Measurements from ENCODE around the gene MRPL3.
"Not testable (repeated sequence)": the region's sequence is repeated elsewhere in the genome, so short reads cannot be mapped to it uniquely, and the experiment has no call there.

MRPL3 gene

DNA sequence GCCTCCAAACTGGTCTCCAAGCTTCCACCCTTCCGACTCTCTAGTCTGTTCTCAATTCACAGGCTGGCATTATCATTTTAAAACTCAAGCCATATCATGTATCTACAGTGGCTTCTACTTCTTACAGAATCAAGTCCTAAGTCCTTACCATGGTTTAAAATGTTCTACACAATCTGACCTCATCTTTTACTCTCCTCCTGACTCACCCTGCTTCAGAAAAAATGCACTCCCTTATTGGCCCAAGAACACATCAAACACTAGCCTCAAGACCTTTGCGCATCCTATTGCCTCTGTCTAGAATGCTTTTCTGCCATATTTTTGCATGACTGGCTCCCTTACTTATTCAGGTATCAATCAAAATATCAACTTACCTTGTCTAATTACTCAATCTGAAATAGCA, 11.0 kb downstream of the MRPL3 start:
- DNase-seq: no peak

DNA sequence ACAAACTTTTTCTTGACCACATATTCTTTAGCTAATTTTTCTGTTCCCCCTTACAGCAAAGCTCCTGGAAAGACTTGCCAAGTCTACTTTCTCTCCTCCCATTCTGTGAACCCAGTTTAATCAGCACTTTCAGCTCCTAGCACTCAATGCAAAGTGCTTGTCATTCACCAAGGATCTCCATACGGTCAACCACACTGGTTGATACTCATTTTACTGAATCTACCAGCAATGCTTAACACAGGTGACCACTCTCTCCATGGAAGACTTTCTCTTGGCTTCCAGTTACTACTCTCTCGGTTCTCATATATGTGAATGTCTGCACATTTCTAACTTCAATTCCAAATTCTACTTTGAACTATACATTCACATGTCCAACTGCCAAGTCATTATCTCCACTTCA, 11.7 kb downstream of the MRPL3 start:
- DNase-seq: no peak

DNA sequence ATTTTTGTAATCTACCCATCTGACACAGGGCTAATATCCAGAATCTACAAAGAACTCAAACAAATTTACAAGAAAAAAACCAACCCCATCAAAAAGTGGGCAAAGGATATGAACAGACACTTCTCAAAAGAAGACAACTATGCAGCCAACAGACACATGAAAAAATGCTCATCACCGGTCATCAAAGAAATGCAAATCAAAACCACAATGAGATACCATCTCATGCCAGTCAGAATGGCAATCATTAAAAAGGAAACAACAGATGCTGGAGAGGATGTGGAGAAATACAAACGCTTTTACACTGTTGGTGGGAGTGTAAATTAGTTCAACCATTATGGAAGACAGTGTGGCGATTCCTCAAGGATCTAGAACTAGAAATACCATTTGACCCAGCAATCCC, 16.2 kb downstream of the MRPL3 start:
- not testable (repeated sequence) for DNase-seq

DNA sequence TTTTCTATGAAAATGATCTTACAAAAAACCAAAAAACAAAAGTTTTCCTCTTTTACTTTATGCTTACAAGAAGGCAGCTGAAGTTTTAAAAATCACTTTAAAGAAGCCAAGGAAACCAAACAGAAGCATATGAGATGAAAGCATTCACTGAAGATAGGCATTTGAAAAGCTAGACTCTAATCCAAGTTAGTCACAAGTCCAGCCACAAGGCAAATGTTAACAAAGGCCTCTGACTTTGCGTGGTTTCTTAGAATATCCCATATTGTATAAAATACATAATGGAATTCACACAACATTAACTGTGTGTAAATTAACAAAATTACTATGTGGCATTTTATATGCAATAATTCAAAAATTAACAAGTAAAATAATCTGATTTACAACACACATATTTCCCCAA, 17.7 kb downstream of the MRPL3 start:
- no peak for DNase-seq

DNA sequence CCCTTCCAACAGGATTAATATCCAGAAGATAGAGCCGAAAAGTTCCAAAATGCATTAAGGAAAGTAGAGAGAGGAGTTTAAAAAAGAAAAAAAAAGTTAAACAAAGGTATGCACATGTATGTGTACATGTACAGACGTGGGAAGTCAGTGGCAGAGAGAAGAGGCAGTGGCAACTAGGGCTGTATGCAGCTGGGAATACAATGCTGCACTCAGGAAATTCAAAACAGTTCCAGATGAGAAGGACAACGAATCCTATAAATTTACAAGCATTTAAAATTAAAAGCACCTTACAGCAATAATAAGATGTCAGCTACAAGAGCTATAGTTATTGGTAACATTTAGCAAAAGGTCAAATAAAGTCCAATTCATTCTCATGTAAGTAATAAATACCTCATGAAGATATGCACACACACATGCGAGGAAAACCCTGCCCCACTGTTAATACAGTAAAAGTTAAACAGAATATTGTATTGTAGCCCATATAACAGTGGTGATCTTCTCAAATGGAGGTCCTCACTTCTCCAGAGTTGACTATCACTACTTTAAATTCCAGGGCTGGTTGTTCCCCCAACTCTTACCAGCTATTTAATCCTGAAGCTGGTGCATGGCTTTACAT, 18.2 kb downstream of the MRPL3 start:
- no peak for DNase-seq

DNA sequence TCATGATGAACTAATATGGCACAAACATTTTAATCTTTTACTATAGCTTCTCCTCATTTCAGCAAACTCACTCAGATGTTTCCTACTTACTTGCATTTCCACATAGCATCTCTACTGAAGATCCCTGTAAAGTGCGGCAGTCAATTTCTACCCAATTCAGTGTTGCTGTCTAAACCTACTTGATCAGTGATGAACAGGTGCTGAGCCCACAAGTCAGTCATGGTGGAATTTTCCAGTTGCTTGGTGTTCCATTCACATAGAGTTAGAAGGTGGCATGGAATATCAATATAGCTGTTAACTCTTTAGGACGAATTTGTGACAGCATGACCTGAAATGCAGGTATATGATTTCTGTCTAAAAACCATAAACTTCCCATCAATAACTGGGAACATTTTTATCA, 22.7 kb downstream of the MRPL3 start:
- DNase-seq: no peak

DNA sequence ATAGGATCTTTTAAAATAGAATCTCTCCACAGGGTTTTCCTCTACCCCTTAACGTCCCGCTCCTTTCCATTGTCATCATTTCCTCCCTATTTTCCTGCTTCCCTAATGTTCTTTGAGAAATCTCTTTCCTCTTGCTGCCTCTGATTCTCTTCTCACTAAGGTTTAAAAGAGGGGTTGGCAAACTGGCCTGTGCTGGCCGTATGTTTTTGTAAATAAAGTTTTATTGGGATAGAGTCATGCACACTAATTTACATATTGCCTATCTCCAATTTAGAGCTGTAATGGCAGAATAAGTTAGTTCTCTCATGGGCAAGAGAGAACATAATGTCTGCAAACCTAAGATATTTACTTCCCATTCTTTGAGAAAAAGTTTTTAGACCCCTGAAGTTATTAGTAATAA, 25.0 kb downstream of the MRPL3 start:
- DNase-seq: no peak

DNA sequence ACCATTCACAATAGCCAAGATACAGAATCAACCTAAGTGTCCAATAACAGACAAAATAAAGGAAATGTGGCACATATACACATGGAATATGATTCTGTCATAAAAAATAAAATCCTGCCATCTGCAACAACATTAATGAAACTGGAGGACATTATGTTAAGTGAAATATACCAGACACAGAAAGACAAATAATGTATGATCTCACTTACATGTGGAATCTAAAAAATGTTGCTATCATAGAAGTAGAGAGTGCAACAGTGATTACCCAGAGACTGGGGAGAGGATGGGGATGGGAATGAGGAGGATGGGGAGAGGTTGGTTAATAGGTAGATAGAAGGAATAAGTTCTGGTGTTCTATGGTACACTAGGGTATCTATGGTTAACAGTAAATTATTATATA, 28.7 kb downstream of the MRPL3 start:
- no peak for DNase-seq

DNA sequence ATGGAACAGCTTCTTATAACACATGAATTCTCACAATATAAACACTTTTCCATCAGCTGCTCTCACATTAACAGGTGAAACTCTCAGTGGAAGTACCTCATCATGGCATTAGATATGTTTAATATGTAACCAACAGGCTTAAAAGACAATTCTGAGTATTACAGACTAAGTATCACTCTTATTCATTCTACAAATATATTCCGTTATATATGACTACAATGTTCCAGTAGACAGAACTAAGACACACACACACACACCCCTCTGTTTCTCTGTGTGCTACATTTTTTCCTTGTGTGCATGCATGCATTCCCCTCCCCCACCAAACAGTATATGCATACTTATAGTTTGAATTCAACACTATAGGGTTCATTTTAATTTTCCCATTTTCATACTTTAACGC, 32.4 kb downstream of the MRPL3 start:
- DNase-seq: no peak

DNA sequence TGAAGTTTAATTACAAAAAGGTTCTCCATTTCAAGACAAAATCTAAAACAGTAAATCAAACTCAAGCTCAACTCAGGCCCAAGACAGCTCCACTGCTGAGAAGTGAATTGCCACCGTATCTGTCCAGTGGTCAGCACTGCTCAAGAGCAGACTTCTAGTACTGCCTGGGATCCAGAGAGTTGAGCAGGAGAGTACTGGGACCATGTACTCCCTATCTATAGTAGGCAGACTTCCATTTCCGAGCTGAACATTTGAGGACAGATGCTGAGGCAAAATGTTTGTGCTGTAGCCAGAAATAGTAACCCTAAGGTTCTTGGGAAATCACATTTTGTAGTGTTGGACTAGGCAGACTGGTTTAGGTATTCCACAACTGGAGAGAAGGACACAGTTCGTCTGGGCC, 44.1 kb downstream of the MRPL3 start:
- DNase-seq: no peak

DNA sequence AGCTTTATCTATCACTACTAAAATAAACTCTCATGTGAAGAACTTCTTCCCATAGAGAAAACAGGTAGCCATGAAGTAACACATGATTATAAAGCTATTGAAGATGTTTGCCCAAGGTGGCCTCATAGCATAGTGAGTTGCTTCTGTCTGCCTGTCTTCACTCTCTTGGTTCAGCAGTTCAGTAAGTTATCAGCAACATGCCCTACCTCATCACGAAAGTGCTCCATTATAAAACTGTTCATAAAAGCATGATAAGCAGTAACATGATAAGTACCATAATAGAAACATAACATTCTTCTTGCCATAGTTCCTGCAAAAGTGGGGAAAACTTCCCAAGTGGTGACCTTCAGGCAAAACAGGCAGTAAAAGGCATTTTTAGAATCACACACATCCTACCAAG, 45.6 kb downstream of the MRPL3 start:
- DNase-seq: no peak

DNA sequence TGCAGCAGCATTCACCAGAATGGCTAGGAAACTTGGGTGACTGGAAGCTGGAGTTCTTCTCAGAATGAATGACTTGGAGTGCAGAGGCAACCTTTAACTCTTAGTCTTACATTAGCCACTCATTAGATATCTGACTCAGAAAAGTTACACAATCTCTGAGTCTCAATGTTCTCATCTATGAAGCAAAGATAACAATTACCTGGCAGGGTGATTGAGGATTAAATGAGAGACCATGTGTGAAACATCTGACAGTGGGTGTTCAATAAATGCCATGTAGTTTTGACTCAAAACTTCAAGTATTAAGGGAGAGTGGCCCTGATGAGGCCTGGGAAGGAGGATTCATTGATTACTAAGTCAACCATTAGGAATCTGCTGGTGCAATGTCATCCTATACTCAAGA, 48.3 kb downstream of the MRPL3 start:
- DNase-seq: no peak

DNA sequence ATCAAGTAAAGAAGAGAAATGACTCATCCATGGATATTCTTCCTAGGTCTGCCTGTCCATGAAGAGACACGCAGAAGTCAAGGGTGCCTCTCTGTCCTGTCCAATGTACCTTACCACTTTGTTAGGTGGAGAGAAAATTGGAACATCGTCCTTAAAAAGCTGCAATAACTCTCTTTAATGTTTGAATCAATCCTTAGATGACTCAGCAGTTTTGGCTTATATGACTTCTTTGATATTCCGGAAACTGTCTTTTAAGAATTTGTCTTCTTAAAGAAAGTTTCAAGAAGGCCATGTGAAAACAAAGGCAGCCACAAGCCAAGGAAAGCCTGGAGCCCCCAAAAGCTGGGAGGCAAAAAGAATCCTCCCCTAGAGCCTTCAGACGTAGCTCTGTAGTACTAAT, 49.2 kb downstream of the MRPL3 start:
- no peak for DNase-seq

DNA sequence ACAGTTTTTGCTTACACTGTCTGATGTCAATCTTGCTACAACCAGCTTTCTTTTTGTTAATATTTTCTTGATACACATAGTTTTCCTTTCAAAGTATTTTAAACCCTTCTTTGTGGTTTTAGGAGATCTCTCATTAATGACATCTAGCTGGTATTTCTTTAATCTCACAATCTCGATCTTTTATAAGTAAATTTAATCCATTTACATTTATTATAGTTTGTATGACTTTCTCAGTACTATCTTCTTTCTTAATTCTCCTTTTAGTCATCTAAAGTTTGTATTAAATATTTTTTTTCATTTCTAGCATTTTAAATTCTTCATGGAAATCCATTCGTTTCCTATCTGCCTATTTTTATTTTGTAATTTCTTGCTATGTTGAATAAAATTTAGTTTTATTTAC, 55.4 kb downstream of the MRPL3 start:
- DNase-seq: no peak

DNA sequence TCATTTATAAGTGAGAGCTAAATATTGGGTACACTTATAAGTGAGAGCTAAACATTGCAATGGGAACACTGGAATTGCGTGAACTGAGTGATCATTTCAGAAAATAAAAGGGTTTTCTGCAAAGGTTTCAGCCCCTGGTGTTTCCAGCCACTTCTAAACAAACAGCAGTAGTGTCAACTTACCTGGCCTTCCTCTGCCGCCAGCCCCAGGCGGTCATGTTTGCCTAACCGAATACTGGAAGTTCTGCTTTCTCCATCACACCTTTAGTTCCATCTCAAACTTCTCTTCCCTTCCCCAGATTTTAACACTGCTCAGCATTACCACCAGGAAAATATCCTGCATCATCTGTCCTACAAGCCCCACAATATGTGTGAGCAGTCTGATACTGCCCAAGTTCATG, 58.6 kb downstream of the MRPL3 start:
- DNase-seq: no peak

DNA sequence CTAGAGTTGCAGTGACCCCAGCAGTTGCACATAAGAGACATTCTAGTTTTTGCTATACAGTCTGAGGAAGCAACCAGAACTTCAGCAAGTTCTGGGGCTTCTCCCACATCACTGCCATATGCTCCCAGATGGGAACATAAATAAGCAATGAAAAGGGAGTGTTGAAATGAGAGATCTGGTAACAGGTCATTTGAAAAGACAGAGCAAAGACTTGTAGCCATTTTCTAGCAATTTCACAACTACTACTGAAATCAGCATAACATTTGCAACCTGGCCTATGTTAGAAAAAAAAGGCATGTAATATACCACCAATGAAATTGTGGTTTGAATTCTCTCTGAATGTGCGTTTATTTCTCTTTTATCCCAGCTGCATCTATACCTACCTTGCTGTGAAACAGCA, 63.7 kb downstream of the MRPL3 start:
- DNase-seq: no peak

DNA sequence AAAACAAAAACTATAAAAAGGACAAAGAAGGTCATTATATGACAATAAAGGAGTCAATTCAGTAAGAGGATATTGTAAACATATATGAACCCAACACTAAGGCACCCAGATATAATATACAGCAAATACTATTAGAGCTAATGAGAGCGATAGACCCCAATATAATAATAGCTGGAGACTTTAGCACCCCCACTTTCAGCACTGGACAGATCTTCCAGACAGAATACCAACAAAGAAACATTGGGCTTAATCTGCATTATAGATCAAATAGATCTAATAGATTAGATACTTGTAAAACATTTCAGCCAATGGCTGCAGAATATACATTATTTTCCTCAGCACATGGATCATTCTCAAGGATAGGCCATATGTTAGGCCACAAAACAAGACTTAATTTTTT, 67.8 kb downstream of the MRPL3 start:
- no peak for DNase-seq

DNA sequence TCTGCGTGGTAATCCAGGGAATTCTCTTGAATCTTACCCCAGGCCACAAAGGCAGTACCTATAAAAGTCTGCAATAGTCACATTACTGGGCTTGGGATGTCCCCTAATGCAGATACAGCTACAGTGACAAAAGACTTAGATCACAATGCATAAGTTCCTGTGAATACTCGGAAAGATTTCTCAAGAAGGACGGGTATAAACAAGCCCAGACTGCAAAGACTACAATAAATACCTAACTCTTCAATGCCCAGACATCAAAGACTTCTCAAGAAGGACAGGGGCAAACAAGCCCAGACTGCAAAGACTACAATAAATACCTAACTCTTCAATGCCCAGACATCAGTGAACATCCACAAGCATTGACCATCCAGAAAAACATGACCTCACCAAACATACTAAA, 70.3 kb downstream of the MRPL3 start:
- DNase-seq: no peak

DNA sequence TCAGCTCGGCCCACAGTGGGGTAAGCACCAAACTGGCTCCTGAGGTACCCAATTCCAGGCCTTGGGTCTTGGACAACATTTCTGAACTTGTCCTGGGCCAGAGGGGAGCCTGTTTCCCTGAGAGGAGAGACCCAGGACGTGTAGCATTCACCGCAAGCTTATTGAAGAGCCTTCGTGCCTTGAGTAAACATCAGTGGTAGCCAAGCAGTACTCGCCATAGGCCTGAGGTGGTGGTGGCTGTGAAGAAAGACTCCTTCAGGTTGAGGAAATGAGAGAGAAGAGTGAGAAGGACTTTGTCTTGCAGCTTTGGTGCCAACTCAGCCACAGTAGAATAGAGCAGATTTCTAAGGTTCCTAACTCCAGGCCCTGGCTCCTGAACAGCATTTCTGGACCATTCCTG, 71.0 kb downstream of the MRPL3 start:
- no peak for DNase-seq

DNA sequence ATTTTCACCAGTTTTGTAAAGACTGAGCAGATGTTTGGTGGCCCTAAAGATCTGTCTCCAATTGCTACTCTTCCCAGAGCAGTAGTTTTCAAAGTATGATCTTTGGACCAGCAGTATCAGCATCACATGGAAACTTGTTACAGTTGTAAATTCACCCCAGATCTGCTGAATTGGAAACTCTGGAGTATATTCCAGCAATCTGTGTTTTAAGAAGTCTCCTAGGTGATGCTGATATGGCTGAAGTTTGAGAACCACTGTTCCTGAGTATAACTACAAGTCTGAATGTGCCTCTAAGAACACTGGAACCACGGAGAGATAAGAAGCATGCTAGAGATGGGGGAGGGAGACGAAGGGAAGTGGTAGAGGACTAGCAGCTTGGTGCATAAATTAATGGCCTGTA, 75.5 kb downstream of the MRPL3 start:
- peak; percentile 65 for DNase-seq

DNA sequence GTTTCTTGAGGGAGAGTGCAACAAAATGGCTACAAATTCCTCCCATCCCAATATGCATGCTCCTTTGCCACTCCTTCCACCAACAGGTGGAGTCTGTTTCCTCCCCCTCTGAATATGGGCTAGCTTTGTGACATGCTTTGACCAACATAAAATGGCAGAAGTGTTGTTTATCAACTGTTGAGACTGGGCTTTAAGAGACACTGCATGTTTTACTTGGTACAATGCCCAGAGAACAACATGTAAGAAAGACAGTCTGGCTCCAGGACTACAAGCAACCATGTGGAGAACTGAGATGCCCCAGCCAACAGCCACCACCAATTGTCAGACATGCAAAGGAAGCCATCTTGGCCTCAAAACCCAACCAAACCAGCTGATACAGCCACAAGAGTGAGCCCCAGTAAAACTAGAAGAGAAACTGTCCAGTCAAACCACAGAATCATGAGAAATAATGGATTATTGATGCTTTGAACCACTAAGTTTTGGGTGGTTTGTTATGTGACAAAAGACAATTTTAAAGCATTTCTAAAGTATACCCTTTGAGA, 80.7 kb downstream of the MRPL3 start:
- no peak for DNase-seq

DNA sequence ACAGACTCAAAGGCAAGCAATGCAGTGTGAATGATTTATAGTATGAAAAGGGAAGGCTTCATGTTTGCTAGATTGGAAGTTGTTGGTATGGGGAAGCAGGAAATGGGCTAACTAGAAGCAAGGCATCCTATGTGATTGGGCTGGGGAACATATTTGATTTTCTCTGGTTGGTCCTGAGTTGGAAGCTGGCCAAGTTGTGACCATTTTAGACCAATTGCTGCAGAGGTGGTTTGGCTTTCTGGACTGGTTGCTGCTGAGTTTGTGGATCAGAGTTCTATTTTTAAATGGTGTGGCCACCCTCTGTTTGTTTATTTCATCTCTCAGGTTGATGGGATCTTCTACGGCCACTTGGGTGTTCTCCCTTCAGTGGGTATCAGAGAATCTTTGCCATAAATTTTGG, 81.5 kb downstream of the MRPL3 start:
- no peak for DNase-seq

DNA sequence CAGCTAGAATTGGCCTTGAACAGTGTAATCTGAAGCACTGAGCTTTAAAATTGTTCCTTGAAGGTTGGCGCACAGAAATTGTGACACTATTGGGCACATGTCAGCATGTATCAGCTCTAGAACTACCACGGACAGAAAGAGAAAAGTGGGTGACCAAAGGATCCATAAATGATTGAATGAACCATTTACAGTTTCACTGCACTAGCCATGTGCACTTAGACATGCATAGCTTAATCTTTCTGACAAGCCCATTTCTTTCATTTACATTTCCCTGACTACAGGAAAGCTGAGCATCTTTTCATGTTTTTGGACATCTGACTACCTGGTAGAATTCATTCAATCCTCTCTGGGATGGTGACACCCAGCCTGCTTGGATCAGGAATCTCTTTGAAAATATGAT, 85.0 kb downstream of the MRPL3 start:
- no peak for DNase-seq
